Measurements from ENCODE around the gene TPPP2.

Gene TPPP2

GRCh38 chr14:21016413-21017190 lies 13.4 kb upstream of the TPPP2 start:
- in situ Hi-C loops (cut with MboI; ENCODE audit: low sequenced_read_pairs): no loop called here

- in situ Hi-C loops (cut with MboI; ENCODE audit: low sequenced_read_pairs): no loop called here
These were observed 12.3 kb upstream of the TPPP2 start for GRCh38 chr14:21017528-21018245.

GRCh38 chr14:21018286-21018685 lies 11.7 kb upstream of the TPPP2 start:
- in situ Hi-C loops (cut with MboI; ENCODE audit: low sequenced_read_pairs): no loop called here

GRCh38 chr14:21018781-21019180 lies 11.2 kb upstream of the TPPP2 start:
- in situ Hi-C loops (cut with MboI; ENCODE audit: low sequenced_read_pairs): no loop called here

GRCh38 chr14:21019366-21019765 lies 10.7 kb upstream of the TPPP2 start:
- in situ Hi-C loops (cut with MboI; ENCODE audit: low sequenced_read_pairs): no loop called here

GRCh38 chr14:21020977-21021545 lies 9.0 kb upstream of the TPPP2 start:
- in situ Hi-C loops (cut with MboI; ENCODE audit: low sequenced_read_pairs): no loop called here

GRCh38 chr14:21022686-21023085 lies 7.3 kb upstream of the TPPP2 start:
- in situ Hi-C loops (cut with MboI; ENCODE audit: low sequenced_read_pairs): no loop called here

- in situ Hi-C loops (cut with MboI; ENCODE audit: low sequenced_read_pairs): no loop called here
These were observed 6.8 kb upstream of the TPPP2 start for GRCh38 chr14:21023174-21023573.

- in situ Hi-C loops (cut with MboI; ENCODE audit: low sequenced_read_pairs): no loop called here
These were observed 6.0 kb upstream of the TPPP2 start for GRCh38 chr14:21023817-21024584.

GRCh38 chr14:21024585-21025370 lies 5.2 kb upstream of the TPPP2 start, which contains the start of gene NDRG2:
Gene NDRG2, minus strand, starts transcription at chr14:21025061. Its CDS starts 1,746 bp downstream, at chr14:21023315.
- in situ Hi-C loops (cut with MboI; ENCODE audit: low sequenced_read_pairs): no loop called here

- in situ Hi-C loops (cut with MboI; ENCODE audit: low sequenced_read_pairs): no loop called here
These were observed 4.4 kb upstream of the TPPP2 start for GRCh38 chr14:21025371-21026273.

- in situ Hi-C loops (cut with MboI; ENCODE audit: low sequenced_read_pairs): no loop called here
These were observed 3.6 kb upstream of the TPPP2 start for GRCh38 chr14:21026274-21026987.

- in situ Hi-C loops (cut with MboI; ENCODE audit: low sequenced_read_pairs): no loop called here
These were observed 3.1 kb upstream of the TPPP2 start for GRCh38 chr14:21026988-21027315.

GRCh38 chr14:21030531-21030930 lies 514 bp downstream of the TPPP2 start:
- in situ Hi-C loops (cut with MboI; ENCODE audit: low sequenced_read_pairs): no loop called here

- in situ Hi-C loops (cut with MboI; ENCODE audit: low sequenced_read_pairs): no loop called here
These were observed 2.5 kb downstream of the TPPP2 start for GRCh38 chr14:21032326-21033132.

- in situ Hi-C loops (cut with MboI; ENCODE audit: low sequenced_read_pairs): no loop called here
These were observed 3.2 kb downstream of the TPPP2 start for GRCh38 chr14:21033133-21033698.

- in situ Hi-C loops (cut with MboI; ENCODE audit: low sequenced_read_pairs): no loop called here
These were observed 4.7 kb downstream of the TPPP2 start, which contains the start of gene RNASE13 for GRCh38 chr14:21034707-21035106. Gene RNASE13, minus strand, starts transcription at chr14:21034807. Its CDS starts 519 bp downstream, at chr14:21034288.

GRCh38 chr14:21036751-21037150 lies 6.7 kb downstream of the TPPP2 start:
- in situ Hi-C loops (cut with MboI; ENCODE audit: low sequenced_read_pairs): no loop called here

Data from HL-60/S4 treated with phorbol 12-myristate 13-acetate at 8.2 ng/mL for 4 days and 3 days (cell line).